ENCODE data around the gene HS6ST1.

HS6ST1 gene

GRCh38 chr2:128293870-128294455, 24.7 kb downstream of the HS6ST1 start:
- Histone ChIP-seq H3K4me3 (replicated peaks; ENCODE audit: insufficient read depth, low read length) (no peak overlapping the region), H3K27me3 (ENCODE audit: insufficient read depth, poor library complexity, severe bottlenecking) (no peaks in the 10 kb centered on the region), H3K27ac (replicated peaks) (no peak overlapping the region)
- DNase-seq (ENCODE audit: low read depth in 1 of 2, low spot score in 1 of 2): no peak
- TF ChIP-seq POLR2AphosphoS5 (IDR thresholded peaks at IDR 0.05; ENCODE audit: low read depth) (no peak), SPI1 (IDR thresholded peaks at IDR 0.05; ENCODE audit: borderline replicate concordance, low read depth) (no peak), GABPA (IDR thresholded peaks at IDR 0.05; ENCODE audit: low read depth) (no peak), CTCF (IDR thresholded peaks at IDR 0.05; ENCODE audit: insufficient read depth, low read length) (no peak), REST (IDR thresholded peaks at IDR 0.05; ENCODE audit: insufficient replicate concordance, low read depth) (no peak)

GRCh38 chr2:128293426-128293755, 25.3 kb downstream of the HS6ST1 start:
- H3K27ac ChIP-seq (replicated peaks): no peak overlapping the region
- DNase-seq (ENCODE audit: low read depth in 1 of 2, low spot score in 1 of 2): no peak
- H3K27me3 ChIP-seq (ENCODE audit: insufficient read depth, poor library complexity, severe bottlenecking): no peaks in the 10 kb centered on the region
- no peak for TF ChIP-seq CTCF (IDR thresholded peaks at IDR 0.05; ENCODE audit: insufficient read depth, low read length)
- no peak for TF ChIP-seq REST (IDR thresholded peaks at IDR 0.05; ENCODE audit: insufficient replicate concordance, low read depth)
- no peak for TF ChIP-seq POLR2AphosphoS5 (IDR thresholded peaks at IDR 0.05; ENCODE audit: low read depth)
- TF ChIP-seq GABPA (IDR thresholded peaks at IDR 0.05; ENCODE audit: low read depth): no peak
- no peak for TF ChIP-seq SPI1 (IDR thresholded peaks at IDR 0.05; ENCODE audit: borderline replicate concordance, low read depth)
- no peak overlapping the region for H3K4me3 ChIP-seq (replicated peaks; ENCODE audit: insufficient read depth, low read length)

- TF ChIP-seq SPI1 (IDR thresholded peaks at IDR 0.05; ENCODE audit: borderline replicate concordance, low read depth) (no peak), REST (IDR thresholded peaks at IDR 0.05; ENCODE audit: insufficient replicate concordance, low read depth) (no peak), POLR2AphosphoS5 (IDR thresholded peaks at IDR 0.05; ENCODE audit: low read depth) (no peak), CTCF (IDR thresholded peaks at IDR 0.05; ENCODE audit: insufficient read depth, low read length) (no peak), GABPA (IDR thresholded peaks at IDR 0.05; ENCODE audit: low read depth) (no peak)
- no peak overlapping the region for H3K4me3 ChIP-seq (replicated peaks; ENCODE audit: insufficient read depth, low read length)
- H3K27ac ChIP-seq (replicated peaks): no peak overlapping the region
Measured at GRCh38 chr2:128292599-128293425, 25.9 kb downstream of the HS6ST1 start.

More at GRCh38 chr2:128292599-128293425, 25.9 kb downstream of the HS6ST1 start:
- no peaks in the 10 kb centered on the region for H3K27me3 ChIP-seq (ENCODE audit: insufficient read depth, poor library complexity, severe bottlenecking)
- DNase-seq (ENCODE audit: low read depth in 1 of 2, low spot score in 1 of 2): no peak

Data from HL-60 (cell line).